Neural cell (in vitro differentiated cells): ENCODE data around the gene SART3. TPM values are rescaled to one million over a fixed set of nuclear protein-coding genes. Genes with fewer than 3 reads are reported as not detected.

Experiments used
- H2AFZ ChIP-seq: fragments of 200-600, 300-800 bp; sonication (generic), shearing (Covaris generic); 2 replicates; pipeline ENCODE4 v1.6.0; 2014; ENCODE audit warnings: low read depth, mild to moderate bottlenecking, antibody characterized with exemption, low read length, moderate library complexity
- H3F3A ChIP-seq: fragments of 200-600 bp; shearing (Covaris generic); 2 replicates; pipeline ENCODE4 v1.6.1; 2016; ENCODE audit warnings: mild to moderate bottlenecking, moderate library complexity, mixed read lengths, antibody characterized with exemption, low read length; ENCODE audit not compliant: insufficient read depth, poor library complexity, severe bottlenecking
- H3K27ac ChIP-seq: fragments of 200-600, 300-800 bp; sonication (generic), shearing (Covaris generic); 2 replicates; pipeline ENCODE4 v1.5.1; 2014; ENCODE audit warnings: mild to moderate bottlenecking, low read length, moderate library complexity
- H3K27me3 ChIP-seq: fragments of 300-800, 200-600 bp; sonication (generic), shearing (Covaris generic); 2 replicates; pipeline ENCODE4 v1.6.0; 2014; ENCODE audit warnings: mild to moderate bottlenecking, low read depth, low read length, moderate library complexity; ENCODE audit not compliant: insufficient read depth
- H3K36me3 ChIP-seq: fragments of 300-800, 200-600 bp; sonication (generic), shearing (Covaris generic); 2 replicates; pipeline ENCODE4 v1.5.1; 2014; ENCODE audit warnings: mild to moderate bottlenecking, antibody characterized with exemption, low read length, moderate library complexity; ENCODE audit not compliant: insufficient read depth
- H3K4me2 ChIP-seq: fragments of 300-800, 200-600 bp; sonication (generic), shearing (Covaris generic); 2 replicates; pipeline ENCODE4 v1.6.0; 2014; ENCODE audit warnings: mild to moderate bottlenecking, low read length
- H3K4me3 ChIP-seq: fragments of 300-800, 200-600 bp; sonication (generic), shearing (Covaris generic); 2 replicates; pipeline ENCODE4 v1.5.1; 2014; ENCODE audit warnings: mild to moderate bottlenecking, low read length, moderate library complexity
- H3K79me2 ChIP-seq: fragments of 200-600 bp; shearing (Covaris generic); replicated peaks from 2 replicates; pipeline ENCODE4 v1.6.0; 2014; ENCODE audit warnings: mild to moderate bottlenecking, low read length, moderate library complexity; ENCODE audit not compliant: insufficient read depth
- H3K9ac ChIP-seq: fragments of 300-800, 200-600 bp; sonication (generic), shearing (Covaris generic); 2 replicates; pipeline ENCODE4 v1.6.1; 2016; ENCODE audit warnings: mild to moderate bottlenecking, low read length, mixed read lengths
- H3K9me2 ChIP-seq: fragments of 200-600 bp; shearing (Covaris generic); 2 replicates; pipeline ENCODE4 v1.6.1; 2016; ENCODE audit warnings: mild to moderate bottlenecking, low read length, mixed read lengths; ENCODE audit not compliant: insufficient read depth
- H3K9me3 ChIP-seq: fragments of 200-600, 300-800 bp; sonication (generic), shearing (Covaris generic); 2 replicates; pipeline ENCODE4 v1.6.1; 2016; ENCODE audit warnings: mild to moderate bottlenecking, mixed run types, low read length, moderate library complexity, mixed read lengths
- H4K20me1 ChIP-seq: fragments of 200-600 bp; shearing (Covaris generic); 2 replicates; pipeline ENCODE4 v1.6.1; 2016; ENCODE audit warnings: mild to moderate bottlenecking, mixed run types; ENCODE audit not compliant: insufficient read depth
- EP300 ChIP-seq: fragments of 450-650 bp; conservative IDR thresholded peaks from 2 replicates; pipeline ENCODE4 v1.6.1; 2014; ENCODE audit warnings: antibody characterized with exemption, mild to moderate bottlenecking, moderate library complexity; ENCODE audit not compliant: poor library complexity, severe bottlenecking
- EZH2 ChIP-seq: fragments of 200-600, 300-800 bp; shearing (Covaris generic), sonication (generic); IDR thresholded peaks from 2 replicates; pipeline ENCODE4 v1.6.1; 2014; ENCODE audit warnings: antibody characterized with exemption, low read length, borderline replicate concordance, mild to moderate bottlenecking; ENCODE audit not compliant: insufficient read depth, poor library complexity, severe bottlenecking
- MXI1 ChIP-seq: fragments of 450-650 bp; conservative IDR thresholded peaks from 2 replicates; pipeline ENCODE4 v1.6.1; 2014; ENCODE audit warnings: antibody characterized with exemption, mild to moderate bottlenecking; ENCODE audit not compliant: poor library complexity, severe bottlenecking
- POLR2AphosphoS5 ChIP-seq: IDR thresholded peaks from 2 replicates; pipeline ENCODE4 v1.6.1; 2012
- RAD21 ChIP-seq: fragments of 450-650 bp; conservative IDR thresholded peaks from 2 replicates; pipeline ENCODE4 v1.6.1; 2014; ENCODE audit warnings: antibody characterized with exemption, mild to moderate bottlenecking, moderate library complexity
- REST ChIP-seq: IDR thresholded peaks from 2 replicates; pipeline ENCODE4 v1.6.1; 2012; ENCODE audit warnings: borderline replicate concordance
- SMC3 ChIP-seq: fragments of 450-650 bp; conservative IDR thresholded peaks from 2 replicates; pipeline ENCODE4 v1.6.1; 2014; ENCODE audit warnings: antibody characterized with exemption, mild to moderate bottlenecking, moderate library complexity; ENCODE audit not compliant: poor library complexity
- TAF1 ChIP-seq: IDR thresholded peaks from 2 replicates; pipeline ENCODE4 v1.6.1; 2012; ENCODE audit warnings: low read depth
- polyA plus RNA-seq: library from polyadenylated mRNA; depleted of rRNA; stranded (reverse); fragments of >200 nt; gene quantifications from 2 replicates; pipeline ENCODE4 v1.2.3, GENCODE V29; 2014
- TF ChIP-seq, protein P1 (sequence below): fragments of 450-650 bp; IDR thresholded peaks from 2 replicates; pipeline ENCODE4 v1.5.1; 2014; ENCODE audit warnings: antibody characterized with exemption, mild to moderate bottlenecking, moderate library complexity; ENCODE audit not compliant: poor library complexity, severe bottlenecking

The SART3 gene
- polyA plus RNA-seq, 1 donor from 2014 or later, result 71.0 TPM

- Histone ChIP-seq H4K20me1 (no peaks in the 10 kb centered on the region), H3K9me3 (no peaks in the 10 kb centered on the region), H2AFZ (no peak overlapping the region), H3K36me3 (no peaks in the 10 kb centered on the region), H3K27ac (no peak overlapping the region), H3K4me2 (no peak overlapping the region), H3K9ac (no peak overlapping the region), H3K79me2 (no peaks in the 10 kb centered on the region), H3K9me2 (no peaks in the 10 kb centered on the region), H3F3A (no peaks in the 10 kb centered on the region), H3K4me3 (no peak overlapping the region), H3K27me3 (no peaks in the 10 kb centered on the region)
- TF ChIP-seq EZH2 (no peak), EP300 (no peak), REST (no peak), RAD21 (no peak), MXI1 (no peak), SMC3 (no peak), POLR2AphosphoS5 (no peak), TAF1 (no peak)
- TF ChIP-seq, protein P1, sequence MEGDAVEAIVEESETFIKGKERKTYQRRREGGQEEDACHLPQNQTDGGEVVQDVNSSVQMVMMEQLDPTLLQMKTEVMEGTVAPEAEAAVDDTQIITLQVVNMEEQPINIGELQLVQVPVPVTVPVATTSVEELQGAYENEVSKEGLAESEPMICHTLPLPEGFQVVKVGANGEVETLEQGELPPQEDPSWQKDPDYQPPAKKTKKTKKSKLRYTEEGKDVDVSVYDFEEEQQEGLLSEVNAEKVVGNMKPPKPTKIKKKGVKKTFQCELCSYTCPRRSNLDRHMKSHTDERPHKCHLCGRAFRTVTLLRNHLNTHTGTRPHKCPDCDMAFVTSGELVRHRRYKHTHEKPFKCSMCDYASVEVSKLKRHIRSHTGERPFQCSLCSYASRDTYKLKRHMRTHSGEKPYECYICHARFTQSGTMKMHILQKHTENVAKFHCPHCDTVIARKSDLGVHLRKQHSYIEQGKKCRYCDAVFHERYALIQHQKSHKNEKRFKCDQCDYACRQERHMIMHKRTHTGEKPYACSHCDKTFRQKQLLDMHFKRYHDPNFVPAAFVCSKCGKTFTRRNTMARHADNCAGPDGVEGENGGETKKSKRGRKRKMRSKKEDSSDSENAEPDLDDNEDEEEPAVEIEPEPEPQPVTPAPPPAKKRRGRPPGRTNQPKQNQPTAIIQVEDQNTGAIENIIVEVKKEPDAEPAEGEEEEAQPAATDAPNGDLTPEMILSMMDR, result no peak
Observed at GRCh38 chr12:108602976-108603704, 42.2 kb upstream of the SART3 start.

DNA sequence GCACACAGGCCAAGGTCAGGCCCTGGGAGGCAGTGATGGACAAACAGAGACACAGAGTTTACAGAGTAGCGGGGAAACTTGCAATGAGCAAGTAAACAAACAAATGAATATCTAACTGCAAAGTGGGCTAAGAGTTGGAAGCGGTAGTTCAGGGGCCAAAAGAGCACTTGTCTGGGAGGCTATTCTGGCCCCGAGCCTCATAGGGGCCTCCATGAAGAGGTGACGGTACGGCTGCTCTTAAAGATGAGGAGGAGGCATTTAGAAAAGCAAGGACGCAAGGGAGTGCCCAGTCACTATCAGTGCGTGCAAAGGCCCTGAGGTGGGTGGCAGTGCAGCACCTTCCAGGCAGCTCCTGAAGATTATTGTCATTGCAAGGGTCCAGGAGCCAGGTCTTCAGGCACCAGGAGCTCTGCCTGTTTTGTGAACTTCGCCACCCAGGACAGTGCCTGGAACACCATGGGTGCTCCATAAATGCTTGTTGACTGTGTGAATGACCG is 41.3 kb upstream of the SART3 start:
- H3F3A ChIP-seq, result no peaks in the 10 kb centered on the region
- H3K36me3 ChIP-seq, result no peaks in the 10 kb centered on the region
- no peaks in the 10 kb centered on the region for H3K79me2 ChIP-seq
- no peak overlapping the region for H3K4me3 ChIP-seq
- H3K9ac ChIP-seq, result no peak overlapping the region
- H3K9me2 ChIP-seq, result no peaks in the 10 kb centered on the region
- H3K4me2 ChIP-seq, result no peak overlapping the region
- no peaks in the 10 kb centered on the region for H3K9me3 ChIP-seq
- H3K27ac ChIP-seq, result no peak overlapping the region
- H4K20me1 ChIP-seq, result no peaks in the 10 kb centered on the region
- TF ChIP-seq REST (no peak), EP300 (no peak), EZH2 (no peak), MXI1 (no peak), SMC3 (no peak), POLR2AphosphoS5 (no peak), RAD21 (no peak), TAF1 (no peak)
- TF ChIP-seq, protein P1, result no peak
- no peaks in the 10 kb centered on the region for H3K27me3 ChIP-seq
- no peak overlapping the region for H2AFZ ChIP-seq
